HG03521 (cell line): ENCODE data around the gene PKD1.

Experiments
- ATAC-seq: cut with Tn5 transposase; IDR thresholded peaks from one replicate; pipeline ENCODE4 v1.9.1; 2021; ENCODE audit warnings: mild to moderate bottlenecking, moderate library complexity; ENCODE audit not compliant: unreplicated experiment

PKD1 gene

DNA sequence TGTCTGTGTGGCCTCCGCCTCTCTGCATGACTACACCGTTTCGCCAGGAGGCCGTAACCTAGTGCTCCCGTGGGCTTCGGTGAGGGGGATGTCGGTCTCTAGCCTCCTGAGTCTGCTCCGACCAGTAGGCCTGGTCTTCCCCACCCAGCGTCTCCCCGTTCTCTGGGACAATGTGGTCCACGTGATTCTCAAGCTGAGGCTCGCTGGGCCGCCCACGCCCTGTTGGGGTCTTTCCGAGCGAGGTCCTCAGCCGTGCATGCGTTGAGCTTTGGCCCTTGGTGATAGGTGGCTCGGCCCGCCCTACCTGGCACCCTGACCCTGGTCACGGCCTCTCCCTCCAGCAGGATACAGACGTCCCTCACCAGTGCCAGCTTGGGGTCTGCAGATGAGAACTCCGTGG is 57.0 kb downstream of the PKD1 start:
- ATAC-seq: no peak

DNA sequence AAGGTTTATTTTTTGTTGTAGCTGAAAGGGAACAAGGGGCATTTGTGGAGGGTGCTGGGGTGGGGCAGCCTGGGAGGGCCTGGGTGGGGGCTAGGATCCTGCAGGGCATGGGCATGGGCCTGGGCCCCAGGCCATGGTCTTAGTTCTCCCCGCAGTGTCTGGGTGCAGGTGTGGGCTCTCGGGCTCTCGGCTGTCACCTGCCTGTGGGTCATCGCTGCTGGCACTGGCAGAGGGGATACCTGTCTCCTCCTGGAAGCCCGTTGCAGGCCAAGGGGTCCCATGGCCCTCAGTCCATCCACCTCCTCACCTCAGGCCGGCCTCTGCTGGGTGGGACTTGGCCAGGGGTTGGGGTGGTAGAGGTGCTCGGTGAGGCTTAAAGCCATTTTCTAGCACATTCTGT is 57.6 kb downstream of the PKD1 start:
- ATAC-seq: no peak

DNA sequence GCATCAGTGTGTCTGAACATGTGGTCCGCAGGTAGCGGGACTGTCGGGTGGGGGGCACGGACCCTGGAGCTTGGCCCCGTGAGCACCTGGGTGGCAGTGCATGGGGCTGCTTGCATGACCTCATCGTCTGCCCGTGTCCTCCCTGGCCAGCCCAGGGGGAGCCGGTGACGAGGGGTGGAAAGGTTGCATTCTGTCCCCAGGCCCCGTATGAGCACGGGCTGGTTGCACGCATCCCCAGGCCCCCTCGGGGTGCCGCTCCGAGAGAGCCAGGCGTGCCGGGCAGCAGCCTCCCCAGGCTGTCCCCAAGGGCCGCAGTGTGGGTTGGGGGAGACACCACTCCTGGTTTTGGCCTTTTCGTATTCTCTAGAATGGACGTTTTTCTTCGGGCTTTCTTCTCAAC is 58.0 kb downstream of the PKD1 start:
- no peak for ATAC-seq

DNA sequence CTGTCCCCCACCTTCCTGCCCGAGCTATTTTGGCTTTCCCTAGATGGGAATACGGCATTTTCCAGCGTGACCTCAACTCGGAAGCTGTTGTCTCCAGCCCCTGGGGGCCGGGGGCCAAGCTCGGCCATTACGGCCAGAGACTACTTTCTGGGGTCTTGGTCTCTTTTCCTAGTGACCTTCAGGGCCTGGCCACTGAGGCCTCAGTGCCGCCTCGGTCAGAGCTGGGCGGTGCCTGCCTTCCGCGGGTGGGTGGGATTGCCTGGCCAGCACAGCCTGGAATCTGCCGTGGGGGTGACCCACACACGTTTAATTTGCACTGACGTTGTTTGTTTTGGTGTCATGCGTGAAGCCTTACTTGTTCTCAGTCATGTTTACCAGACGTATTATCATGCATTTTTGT is 58.7 kb downstream of the PKD1 start:
- ATAC-seq: no peak

DNA sequence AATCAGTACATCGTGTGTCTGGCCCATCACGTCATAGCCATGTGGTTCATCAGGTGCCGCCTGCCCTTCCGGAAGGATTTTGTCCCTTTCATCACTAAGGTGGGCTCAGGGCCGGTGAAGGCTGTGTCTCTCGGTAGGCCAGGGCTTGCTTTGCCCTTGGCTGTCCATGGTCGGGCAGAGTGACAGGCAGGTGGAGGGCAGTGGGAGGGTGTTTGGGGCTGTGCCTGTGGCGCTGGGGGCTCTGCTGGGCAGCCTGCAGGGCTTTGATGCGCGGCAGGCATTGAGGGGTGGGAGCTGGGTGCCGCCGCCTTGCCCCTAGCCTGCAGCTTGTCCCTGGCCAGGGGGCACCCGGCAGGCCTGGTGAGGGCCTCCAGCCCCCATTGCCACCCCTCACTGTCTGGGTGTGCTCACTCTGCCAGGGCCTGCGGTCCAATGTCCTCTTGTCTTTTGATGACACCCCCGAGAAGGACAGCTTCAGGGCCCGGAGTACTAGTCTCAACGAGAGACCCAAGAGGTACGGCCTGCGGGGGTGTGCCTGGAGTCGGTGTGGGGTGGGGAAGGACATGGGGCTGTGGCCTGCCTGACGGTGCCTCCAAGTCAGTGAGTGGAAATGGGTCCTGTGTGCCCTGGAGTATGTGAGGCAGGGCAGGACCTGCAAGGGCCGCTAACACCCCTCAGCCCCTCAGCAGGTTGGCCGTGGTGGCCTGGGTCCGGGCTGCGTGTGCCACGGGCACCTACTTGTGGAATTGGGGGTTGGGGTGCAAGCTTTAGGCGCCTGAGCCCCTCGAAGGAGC is 59.4 kb downstream of the PKD1 start:
- no peak for ATAC-seq

DNA sequence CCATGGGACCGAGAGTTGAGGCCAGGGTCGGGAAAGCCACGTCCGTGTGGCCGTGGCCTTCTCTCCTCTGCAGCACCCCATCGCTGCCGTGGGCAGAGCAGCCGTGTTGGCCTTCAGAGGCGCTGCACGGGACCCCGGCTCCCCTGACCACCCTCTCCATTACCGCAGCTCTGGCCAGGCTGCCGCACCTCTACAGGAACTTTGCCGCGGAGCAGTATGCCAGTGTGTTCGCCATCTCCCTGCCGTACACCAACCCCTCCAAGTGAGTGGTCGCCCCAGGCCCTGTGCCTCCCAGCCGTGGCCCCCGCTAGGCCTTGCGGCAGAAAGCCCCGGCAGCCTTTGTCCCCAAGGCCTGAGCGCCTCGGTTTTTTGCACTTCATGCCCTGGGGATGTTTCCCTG is 60.1 kb downstream of the PKD1 start:
- no peak for ATAC-seq

DNA sequence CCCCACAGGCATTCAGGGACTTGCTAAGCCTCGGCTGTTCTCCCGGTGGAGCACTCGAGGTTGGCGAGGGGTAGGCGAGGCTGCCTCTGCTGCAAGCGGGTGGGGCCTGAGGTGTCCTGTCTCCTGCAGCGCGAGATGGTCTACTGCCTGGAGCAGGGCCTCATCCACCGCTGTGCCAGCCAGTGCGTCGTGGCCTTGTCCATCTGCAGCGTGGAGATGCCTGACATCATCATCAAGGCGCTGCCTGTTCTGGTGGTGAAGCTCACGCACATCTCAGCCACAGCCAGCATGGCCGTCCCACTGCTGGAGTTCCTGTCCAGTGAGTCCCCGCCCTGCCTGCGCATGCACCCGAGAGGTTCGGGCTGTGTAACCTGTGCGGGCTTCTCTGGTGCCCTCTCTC is 61.6 kb downstream of the PKD1 start:
- ATAC-seq: no peak

DNA sequence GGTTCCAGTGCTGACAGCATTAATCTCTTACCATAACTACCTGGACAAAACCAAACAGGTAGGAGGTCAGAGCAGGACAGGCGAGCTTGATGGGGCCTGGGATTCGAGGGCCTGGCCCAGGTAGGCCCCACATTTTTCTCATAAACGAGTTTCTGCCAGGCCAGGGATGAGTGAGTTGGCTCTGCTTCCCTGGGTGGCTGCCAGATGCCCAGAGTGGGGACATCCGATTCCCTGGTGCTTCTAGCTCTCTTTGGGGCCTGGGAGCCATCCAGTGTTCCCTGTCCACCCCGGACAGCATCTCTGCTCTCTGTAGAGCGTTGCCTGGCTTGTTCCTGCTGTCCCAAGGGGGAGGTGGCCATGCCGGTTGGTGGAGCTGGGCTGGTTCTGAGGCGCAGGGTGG is 62.8 kb downstream of the PKD1 start:
- ATAC-seq: no peak

DNA sequence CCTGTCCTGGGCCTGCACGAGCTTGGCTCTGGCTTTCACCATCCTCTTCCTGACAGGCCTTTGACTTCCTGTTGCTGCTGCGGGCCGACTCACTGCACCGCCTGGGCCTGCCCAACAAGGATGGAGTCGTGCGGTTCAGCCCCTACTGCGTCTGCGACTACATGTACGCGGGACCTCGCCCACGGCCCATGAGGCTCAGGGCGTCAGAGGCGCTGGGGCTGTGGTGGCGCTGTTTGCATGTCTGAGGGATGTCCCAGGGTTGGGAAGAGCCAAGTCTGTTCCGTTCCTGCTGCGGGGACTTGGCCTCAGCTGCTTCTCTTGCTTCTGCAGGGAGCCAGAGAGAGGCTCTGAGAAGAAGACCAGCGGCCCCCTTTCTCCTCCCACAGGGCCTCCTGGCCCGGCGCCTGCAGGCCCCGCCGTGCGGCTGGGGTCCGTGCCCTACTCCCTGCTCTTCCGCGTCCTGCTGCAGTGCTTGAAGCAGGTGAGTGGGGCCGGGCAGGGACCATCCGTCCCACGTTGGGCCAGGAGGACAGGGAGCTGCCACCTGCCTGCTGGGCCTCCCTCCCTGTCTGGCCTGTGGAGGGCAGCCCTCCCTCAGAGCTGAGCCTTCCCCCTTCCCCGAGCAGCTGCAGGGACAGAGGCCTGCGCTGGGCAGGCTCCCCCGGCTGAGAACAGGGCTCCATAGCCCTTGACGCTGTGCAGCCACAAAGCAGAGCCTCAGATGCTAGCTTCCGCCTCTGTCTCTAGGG is 64.1 kb downstream of the PKD1 start:
- ATAC-seq: no peak

DNA sequence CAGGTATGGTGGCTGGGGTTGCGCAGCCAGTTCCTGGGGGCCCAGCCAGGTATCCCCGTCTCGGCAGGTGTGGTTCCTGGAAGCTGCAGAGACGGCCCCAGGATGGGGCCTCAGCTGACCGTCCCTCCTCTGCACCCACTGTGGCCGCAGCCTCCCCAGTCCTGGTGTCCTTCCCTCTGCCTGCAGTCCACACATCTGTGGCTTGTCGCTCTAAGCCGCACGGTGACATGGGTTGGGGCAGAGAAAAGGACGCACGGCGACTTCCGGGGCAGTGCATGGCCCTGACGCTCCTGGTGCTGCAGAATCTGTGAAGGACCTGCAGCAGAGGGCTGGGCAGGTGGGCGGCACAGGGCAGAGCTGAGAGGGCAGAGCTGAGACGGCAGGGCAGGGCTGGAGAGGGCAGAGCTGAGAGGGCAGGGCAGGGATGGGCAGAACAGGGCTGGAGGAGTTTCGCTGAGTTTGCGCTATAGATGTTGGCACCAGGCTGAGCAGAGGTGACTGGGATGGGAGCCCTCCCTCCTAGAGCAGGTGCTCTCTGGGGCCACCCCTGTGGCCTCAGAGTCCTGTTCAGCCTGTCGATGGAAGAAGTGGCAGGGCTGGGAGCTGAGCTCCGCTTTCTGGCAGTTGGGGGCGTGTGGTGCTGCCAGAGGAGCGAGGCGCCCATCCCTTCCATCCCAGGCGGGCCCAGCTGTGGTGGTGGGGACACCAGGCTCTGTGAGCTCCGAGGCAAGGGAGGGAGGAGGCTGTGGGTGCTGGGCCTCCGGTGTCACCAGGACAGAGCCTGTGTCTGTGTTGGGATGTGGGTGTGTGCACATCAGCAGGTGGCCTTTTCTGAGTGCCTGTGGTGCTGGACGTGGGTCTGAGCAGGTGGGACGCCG is 64.9 kb downstream of the PKD1 start:
- no peak for ATAC-seq

DNA sequence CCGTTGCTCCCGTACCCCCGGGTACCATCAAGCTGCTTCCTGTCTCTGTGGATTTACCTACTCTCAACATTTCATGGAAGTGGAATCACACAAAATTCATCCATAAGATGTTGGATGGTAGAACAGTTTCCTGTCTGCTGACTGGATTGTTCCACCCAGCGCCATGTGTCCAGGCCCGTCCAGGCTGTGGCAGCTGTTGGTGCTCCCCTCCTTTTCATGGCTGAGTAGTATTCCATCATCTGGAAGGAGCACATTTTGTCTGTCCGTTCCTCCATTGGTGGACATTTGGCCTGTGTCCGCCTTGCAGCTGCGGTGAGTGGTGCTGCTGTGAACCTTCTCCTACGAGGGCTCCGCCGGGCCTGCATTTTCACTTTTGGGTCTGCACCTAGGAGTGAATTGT is 69.6 kb downstream of the PKD1 start:
- no peak for ATAC-seq

DNA sequence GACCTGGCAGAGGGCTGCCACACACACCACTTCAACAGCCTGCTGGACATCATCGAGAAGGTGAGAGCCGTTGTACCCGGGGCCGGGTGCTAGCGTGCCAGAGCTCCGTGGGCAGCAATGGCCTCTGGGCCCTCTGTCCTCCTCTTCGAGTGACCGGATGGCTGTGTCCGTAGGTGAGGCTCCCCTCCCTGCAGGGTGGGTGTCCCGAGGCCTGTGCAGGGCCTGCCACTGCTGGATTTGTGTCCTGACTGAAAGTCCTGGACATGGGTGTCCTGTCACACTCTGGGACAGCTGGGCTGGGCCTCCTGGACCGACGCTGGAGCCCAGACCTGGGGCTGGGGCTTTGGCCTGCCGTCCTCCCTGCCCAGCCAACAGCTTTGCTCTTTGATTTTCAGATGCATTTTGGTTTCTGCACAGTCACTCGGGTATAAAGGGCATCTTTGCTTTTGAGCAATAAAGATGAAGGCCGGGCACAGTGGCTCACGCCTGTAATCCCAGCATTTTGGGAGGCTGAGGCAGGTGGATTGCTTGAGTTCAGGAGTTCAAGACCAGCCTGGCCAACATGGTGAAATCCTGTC is 71.2 kb downstream of the PKD1 start:
- ATAC-seq: no peak

DNA sequence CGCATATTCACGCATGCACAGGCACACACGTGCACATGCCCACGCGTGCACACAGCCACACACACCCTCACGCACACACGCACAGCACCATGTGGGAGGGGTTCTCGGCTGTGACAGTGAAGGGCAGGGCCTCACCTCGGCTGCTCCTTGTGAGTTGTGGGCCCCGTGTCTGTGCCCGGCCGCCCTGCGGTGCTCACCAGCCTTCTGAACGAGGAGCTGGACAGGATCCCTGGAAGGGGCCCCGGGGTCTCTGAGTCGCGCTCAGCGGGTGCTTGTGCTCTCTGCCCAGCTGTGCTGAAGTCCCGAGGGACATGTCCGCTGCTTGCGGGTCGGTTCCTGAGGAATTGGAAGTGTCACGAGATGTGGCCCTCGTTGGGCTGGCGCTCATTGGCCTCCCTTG is 71.8 kb downstream of the PKD1 start:
- no peak for ATAC-seq

DNA sequence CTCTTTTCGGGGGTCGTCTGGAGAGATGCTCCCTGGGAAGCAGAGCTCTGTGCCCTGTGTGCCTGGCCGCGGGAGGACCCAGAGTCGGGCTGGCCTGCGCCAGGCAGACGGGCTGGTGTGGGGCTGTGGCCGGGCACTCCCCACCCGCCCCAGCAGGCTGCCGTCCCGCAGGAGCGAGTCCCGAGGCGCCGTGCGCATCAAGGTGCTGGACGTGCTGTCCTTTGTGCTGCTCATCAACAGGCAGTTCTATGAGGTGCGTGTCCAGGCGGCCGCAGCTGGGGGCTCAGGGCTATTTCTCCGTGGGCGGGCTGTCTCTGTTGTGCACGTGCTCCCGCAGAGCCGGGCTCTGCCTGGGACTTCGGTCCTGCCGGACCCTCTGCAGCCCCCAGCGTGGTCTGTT is 72.9 kb downstream of the PKD1 start:
- no peak for ATAC-seq

DNA sequence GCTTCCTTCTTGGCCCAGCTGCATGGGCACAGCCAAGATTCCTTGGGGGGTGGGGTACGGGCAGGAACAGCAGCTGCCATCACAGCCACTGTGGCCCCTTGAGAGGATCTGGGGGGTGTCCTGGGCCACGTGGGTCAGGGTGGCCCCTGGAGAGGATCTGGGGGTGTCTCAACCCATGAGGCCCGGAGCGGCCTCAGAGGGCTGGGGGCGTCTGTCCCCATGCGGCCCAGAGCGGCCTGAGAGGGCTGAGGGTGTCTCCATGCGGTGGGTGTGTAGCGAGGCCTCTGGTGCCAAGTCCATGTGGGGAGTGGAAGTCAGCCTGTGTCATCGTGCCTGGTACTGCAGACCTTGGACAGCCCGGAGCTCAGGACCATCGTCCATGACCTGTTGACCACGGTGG is 74.2 kb downstream of the PKD1 start:
- no peak for ATAC-seq

DNA sequence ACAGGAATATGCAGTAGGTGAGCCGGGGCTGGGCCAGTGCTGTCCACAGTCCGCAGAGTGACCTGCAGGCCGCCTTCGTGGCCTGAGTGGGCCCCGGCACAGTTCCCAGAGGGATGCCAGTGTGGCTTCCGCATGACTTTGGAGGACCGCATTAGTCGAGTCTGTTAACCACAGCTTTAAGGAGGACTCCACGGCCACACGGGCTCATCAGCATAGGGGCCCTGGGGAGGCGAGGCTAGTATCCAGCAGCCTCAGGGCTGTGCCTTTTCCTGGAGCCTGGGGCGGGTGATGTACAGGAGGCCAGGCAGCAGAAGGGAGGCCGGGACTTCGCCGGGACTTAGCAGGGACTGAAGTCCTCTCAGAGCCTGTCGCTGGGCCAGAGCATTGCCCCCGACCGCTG is 74.7 kb downstream of the PKD1 start:
- ATAC-seq: no peak

DNA sequence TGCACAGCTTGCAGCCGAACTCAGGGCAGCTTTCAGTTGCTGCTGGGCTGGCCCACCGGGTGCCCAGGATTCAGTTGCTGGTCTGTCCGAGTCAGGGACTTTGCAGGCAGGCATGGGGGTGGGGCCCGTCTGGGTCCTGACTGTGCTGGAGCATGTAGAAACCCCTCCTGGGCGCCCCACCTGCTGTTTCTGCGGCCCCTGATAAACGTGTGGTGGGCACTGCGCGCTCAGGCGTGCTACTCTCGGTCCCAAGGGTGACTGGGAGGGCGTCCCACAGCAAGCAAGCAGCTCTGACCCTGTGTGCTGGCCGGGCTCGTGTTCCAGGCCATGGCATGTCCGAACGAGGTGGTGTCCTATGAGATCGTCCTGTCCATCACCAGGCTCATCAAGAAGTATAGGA is 75.4 kb downstream of the PKD1 start:
- ATAC-seq: no peak

DNA sequence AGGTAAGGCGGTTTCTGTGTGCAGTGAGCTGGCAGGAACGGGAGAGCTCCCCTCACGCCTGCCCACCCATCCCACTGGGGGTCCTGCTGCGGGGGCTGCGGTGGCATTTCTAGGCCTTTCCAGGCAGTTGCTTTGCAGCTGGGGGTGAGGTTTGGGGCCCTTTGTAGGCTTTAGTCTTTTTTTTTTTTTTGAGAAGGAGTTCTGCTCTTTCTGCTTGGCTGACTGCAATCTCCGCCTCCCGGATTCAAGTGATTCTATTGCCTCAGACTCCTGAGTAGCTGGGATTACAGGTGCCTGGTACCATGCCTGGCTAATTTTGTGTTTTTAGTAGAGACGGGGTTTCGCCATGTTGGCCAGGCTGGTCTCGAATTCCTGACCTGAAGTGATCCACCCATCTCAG is 76.8 kb downstream of the PKD1 start:
- ATAC-seq: no peak

DNA sequence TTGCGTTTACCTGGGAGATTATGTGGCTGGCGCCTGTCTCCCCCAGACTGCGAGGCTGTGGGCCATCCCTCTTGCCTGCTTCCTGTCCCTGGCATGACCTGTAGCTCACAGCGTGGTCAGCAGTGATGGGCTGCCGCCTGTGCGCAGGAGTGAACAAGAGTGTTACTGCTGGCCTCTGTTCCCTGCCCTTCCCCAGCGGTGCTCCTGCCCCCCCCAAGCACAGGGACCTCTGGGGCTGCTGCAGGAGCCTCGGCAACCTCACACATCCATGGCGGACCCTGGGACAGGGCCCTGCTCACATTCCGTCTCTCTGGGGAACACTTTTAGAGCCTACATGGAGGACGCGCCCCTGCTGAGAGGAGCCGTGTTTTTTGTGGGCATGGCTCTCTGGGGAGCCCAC is 77.3 kb downstream of the PKD1 start:
- no peak for ATAC-seq

DNA sequence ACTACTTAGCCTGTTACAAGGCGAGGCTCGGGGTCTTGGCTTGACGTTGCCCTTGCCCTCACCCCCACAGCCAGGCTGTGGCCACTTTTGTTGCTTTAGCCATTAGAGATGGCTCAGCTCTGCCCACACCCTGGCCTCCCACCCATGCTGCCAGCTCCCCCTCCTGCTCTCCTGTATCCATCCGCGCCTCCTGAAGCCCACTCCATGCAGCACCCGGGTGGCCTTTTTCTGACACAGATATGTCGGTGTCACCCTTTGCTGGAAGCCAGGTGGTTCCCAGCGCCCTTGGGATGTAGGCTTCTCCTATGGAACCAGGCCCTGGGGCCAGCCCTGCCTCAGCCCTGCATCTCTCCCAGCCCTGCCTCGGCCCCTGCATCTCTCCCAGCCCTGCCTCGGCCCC is 78.3 kb downstream of the PKD1 start:
- ATAC-seq: no peak

DNA sequence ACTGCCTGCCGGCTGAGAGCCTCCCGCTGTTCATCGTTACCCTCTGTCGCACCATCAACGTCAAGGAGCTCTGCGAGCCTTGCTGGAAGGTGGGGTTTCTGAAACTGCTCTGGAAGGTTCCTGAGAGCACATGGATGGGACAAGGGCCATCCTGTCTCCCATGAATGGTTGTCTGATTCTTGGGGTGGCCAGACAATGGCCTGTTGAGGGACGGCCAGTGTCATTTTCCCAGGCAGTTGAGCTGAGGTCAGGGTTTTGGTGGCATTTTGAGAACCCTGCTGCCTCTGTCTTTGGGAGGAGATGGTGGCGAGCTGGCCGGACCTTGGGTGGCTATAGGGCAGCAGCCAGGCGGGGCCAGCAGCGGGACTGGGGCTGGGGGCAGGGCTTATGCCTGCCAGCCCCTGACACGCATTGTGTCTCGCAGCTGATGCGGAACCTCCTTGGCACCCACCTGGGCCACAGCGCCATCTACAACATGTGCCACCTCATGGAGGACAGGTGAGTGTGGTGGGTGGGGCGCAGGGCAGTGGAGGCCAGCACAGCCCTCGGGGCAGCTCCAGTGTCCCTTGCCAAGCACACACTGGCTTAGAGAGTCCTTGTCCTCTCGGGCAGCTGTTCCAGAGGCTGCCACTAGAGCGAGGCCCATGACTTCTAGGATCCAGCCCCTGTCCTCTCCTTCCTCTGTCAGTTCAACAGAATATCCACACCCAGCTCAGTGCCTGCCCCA is 78.9 kb downstream of the PKD1 start:
- ATAC-seq: no peak
